GM12864 (cell line): ENCODE results near the gene RAI14.
"Not testable (repeated sequence)": the region's sequence is repeated elsewhere in the genome, so short reads cannot be mapped to it uniquely, and the experiment has no call there.

Experiments
- DNase-seq: peaks from one replicate; pipeline ENCODE4 v3.0.0-alpha.2; 2011; ENCODE audit warnings: low read depth
- H3K4me3 ChIP-seq: 2 replicates; pipeline ENCODE4 v1.5.1; 2011; ENCODE audit warnings: mild to moderate bottlenecking, low read depth, low read length, control low read depth
- TF ChIP-seq, protein P1 (sequence below): IDR thresholded peaks from 2 replicates; pipeline ENCODE4 v1.5.1; 2011; ENCODE audit warnings: low read depth, mild to moderate bottlenecking, moderate library complexity, low read length, control low read depth, inconsistent platforms; ENCODE audit errors: missing control alignments

RAI14 gene

DNA sequence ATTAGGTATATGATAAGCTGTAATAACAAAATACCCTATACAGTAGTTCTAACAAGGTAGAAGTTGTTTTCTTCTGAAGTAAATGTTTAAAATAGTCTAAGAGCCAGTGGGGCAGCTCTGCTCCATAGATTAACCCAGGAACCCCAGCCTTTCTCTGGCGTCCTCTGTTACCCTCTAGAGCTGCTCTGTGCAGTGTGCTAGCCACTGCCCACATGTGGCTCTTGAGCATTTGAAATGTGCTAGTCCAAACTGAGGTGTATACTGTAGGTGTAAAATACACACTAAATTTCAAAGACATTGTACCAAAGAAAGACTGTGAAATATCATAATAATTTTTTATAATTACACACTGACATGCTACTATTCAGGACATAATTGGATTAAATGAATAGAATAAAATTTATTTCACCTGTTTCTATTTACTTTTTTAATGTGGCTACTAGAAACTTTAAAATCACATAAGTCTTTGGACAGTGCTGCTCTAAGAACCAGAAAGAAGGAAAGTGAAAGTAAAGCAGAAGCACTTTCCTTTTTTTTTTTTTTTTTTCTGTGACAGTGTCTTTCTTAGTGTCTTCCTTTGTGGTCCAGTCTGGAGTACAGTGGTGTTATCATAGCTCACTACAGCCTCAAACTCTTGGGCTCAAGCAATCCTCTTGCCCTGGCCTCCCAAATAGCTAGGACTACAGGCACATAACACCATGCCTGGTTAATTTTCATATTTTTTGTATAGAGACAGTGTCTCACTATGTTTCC, 39.3 kb downstream of the RAI14 start:
- no peak for DNase-seq
- no peak overlapping the region for H3K4me3 ChIP-seq
- TF ChIP-seq, protein P1, sequence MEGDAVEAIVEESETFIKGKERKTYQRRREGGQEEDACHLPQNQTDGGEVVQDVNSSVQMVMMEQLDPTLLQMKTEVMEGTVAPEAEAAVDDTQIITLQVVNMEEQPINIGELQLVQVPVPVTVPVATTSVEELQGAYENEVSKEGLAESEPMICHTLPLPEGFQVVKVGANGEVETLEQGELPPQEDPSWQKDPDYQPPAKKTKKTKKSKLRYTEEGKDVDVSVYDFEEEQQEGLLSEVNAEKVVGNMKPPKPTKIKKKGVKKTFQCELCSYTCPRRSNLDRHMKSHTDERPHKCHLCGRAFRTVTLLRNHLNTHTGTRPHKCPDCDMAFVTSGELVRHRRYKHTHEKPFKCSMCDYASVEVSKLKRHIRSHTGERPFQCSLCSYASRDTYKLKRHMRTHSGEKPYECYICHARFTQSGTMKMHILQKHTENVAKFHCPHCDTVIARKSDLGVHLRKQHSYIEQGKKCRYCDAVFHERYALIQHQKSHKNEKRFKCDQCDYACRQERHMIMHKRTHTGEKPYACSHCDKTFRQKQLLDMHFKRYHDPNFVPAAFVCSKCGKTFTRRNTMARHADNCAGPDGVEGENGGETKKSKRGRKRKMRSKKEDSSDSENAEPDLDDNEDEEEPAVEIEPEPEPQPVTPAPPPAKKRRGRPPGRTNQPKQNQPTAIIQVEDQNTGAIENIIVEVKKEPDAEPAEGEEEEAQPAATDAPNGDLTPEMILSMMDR, result no peak

DNA sequence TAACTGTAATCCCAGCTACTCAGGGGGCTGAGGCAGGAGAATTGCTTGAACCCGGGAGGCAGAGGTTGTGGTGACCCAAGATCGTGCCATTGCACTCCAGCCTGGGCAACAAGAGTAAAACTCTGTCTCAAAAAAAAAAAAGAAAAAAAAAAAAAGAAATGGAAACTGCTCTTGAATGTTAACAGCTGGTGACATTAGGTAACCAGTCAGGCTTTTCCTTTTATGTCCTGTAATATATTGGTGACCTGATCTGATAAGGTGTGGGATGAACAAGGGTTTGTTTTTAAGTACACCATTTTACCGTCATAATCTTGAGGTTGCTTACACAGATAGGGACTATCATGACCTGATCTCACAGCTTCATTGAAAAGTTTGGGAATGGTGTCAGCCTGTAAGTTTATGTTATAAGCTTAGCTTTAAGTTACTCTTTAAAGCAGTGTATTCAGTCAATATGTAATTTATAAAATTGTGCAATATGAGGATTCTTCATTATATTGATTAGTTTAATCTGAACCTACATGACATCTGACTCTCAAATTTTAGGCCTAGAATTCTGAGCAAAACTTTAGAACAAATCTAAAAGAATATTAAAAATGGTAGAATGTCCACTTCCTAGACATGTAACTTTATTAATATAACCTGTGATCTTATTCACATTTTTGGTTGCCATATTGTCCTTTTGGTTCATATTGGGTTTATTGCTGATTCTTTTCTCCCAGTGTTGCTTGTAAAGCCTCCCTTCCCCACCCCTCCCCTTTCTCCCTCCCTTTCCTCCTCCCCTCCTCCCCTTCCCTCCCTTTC, 41.4 kb downstream of the RAI14 start:
- no peak for DNase-seq
- no peak overlapping the region for H3K4me3 ChIP-seq
- TF ChIP-seq, protein P1, result no peak

DNA sequence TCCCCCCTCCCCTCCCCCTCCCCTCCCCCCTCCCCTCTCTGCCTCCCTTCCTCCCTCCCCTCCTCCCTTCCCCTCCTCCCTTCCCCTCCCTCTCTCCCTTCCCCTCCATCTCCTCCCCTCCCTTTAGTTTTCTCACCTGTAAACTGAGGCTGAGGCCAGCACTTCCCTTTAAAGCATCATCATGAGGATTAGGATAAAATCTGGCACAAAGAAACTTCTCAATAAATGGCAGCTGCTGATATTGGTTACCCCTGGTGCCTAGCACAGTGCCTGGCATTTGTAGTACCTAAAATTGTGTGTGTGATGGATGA, 41.9 kb downstream of the RAI14 start:
- TF ChIP-seq, protein P1, result no peak
- no peak overlapping the region for H3K4me3 ChIP-seq
- no peak for DNase-seq

DNA sequence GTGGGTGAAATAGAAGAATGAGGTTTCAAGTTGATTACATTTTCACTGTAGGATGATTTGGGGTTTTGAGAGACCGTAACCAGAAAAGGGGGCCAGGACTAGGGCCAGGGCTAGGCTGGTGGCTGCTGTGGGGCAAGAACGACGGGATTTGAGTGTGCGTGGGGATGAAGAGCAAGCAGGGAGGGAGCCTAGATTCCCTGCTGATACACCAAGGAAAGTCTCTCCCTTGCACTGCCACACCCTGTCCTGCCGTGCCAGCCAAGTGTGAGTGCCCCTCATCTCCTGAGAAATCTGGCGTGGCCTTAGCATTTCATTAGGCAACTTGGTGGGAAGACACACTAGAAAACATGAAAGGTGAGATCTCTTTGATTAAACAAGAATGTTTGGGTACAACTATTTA, 42.6 kb downstream of the RAI14 start:
- H3K4me3 ChIP-seq, result no peak overlapping the region
- DNase-seq, result no peak
- TF ChIP-seq, protein P1, result no peak

DNA sequence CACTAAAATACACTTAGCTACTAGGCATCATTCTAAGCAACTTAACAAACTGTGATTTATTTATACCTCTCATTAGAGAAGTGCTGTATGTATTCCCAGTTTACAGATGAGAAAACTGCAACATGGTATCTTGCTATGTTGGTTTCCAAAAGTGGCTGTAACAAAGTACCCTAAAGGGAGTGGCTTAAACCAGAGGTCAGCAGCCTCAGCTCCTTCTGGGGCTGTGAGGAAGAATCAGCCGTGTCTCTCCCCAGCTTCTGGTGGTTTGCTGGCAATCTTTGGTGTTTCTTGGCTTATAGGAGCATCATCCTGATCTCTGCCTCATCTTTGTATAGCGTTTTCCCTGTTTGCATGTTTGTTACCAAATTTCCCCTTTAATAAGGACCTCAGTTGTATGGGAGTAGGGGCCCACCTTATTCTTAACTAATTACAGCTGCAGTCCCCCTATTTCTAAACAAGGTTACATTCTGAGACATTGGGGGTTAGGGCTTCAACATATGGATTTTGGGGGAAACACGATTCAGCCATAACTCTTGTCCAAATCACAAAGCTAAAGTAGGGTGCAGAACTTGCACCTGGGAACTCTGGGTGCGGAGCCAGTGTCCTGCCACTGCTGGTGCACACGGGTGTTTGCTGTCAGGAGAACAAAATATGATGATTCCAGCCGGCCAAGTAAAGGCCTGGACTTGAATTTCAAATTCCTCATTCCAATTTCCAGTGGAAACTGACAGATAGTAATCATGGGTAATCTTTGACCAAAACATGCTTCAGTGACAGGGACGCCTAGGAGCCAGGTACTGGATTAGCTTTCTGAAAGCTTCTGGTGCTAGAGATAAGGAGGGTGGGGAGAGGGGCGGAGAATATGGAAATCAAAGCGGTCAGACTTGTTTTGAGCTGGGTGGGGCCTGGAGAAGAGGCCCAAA, 43.3 kb downstream of the RAI14 start:
- DNase-seq, result no peak
- TF ChIP-seq, protein P1, result no peak
- no peak overlapping the region for H3K4me3 ChIP-seq

DNA sequence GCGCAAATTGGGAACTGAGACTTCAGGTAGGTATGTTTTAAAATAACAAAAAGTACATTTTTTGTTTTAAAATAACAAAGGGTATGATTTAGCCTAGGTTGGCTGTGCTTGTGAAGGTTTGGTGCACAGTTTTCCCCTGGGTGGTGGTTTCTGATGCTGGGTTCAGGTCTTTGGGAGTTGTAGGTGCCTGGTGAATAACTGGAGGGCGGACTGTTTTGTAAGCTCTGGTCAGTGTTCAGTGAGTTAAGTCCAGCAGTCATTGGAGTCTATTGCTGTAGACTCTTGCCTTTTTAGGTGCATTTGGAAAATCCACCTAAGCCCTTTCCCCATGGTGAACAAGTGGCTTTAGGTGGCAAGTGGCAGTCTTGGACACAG, 43.9 kb downstream of the RAI14 start:
- TF ChIP-seq, protein P1, result no peak
- no peak for DNase-seq
- H3K4me3 ChIP-seq, result no peak overlapping the region

DNA sequence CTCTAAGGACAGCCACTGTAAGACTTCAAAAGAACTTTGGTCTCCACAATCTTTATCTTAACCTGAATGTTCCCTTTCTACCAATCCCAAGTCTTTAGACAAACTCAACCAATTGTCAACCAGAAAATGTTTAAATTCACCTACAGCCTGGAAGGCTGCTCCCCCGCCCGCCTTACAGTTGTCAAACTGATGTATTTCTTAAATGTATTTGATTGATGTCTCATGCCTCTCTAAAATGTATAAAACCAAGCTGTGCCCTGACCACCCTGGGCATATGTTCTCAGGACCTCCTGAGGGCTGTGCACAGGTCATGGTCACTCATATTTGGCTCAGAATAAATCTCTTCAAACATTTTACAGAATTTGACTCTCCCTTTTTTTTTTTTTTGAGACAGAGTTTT, 45.3 kb downstream of the RAI14 start:
- not testable (repeated sequence) for DNase-seq

More for the DNA sequence above, 45.3 kb downstream of the RAI14 start:
- H3K4me3 ChIP-seq, result not testable (repeated sequence)
